Stimulated activated CD4-positive, alpha-beta T cell treated with anti-CD3 and anti-CD28 coated beads, Interleukin-1b, Interleukin-23, amount 100 ng/mL, for 24 hours (primary cell): Measurements from ENCODE around the gene DISC1.

Experiments used
- DNase-seq, 4 experiments: peaks; one replicate each; pipeline ENCODE4 v3.0.0-alpha.2; 2020; ENCODE audit warnings: low read depth in 4 of 4, low spot score in 1 of 4

DISC1 gene

GRCh38 chr1:232066521-232066920 lies 439.9 kb downstream of the DISC1 start:
- DNase-seq, result no peak

DNA sequence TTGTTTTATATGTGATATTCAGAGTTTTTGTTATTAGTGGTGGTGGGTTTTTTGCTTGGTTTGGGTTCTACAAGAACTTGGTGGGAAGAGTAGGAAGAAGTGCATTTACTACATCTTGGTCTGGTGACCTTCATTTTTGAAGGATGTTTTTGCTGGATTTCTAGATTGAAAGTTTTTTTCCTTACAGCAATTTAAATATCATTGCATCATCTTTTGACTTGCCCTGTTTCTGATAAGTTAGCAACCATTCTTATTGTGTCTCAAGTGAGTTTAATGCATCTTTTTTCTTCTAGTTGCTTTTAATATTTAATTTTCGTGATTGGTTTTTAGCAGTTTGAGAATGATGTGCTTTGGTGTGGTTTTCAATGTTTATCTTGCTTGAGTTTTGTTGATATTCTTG lies 447.7 kb downstream of the DISC1 start:
- no peak for DNase-seq

GRCh38 chr1:232077809-232078208 lies 451.2 kb downstream of the DISC1 start:
- no peak for DNase-seq

- DNase-seq, result no peak
These were observed 458.1 kb downstream of the DISC1 start for GRCh38 chr1:232084584-232085223.

GRCh38 chr1:232090816-232091215 lies 464.2 kb downstream of the DISC1 start:
- DNase-seq, result no peak
